ENCODE data around the gene ONECUT1.

Gene ONECUT1

GRCh38 chr15:52799145-52799811 is 9.1 kb upstream of the ONECUT1 start:
- Histone ChIP-seq H3K27ac (no peak overlapping the region), H3K4me3 (no peak overlapping the region), H3K9ac (ENCODE audit: insufficient read length) (no peak overlapping the region), H3K36me3 (ENCODE audit: insufficient read depth, low read length) (no peaks in the 10 kb centered on the region), H3K9me3 (ENCODE audit: low read depth, low read length) (no peaks in the 10 kb centered on the region)
- no peak for TF ChIP-seq POLR2AphosphoS5 (IDR thresholded peaks at IDR 0.05; ENCODE audit: borderline replicate concordance, low read depth, low read length)
- no peak for TF ChIP-seq FOXP2 (optimal IDR thresholded peaks at IDR 0.05; ENCODE audit: control extremely low read depth, extremely low read length, insufficient read depth)
- DNase-seq (ENCODE audit: low read depth, low spot score) = no peak

- TF ChIP-seq FOXP2 (optimal IDR thresholded peaks at IDR 0.05; ENCODE audit: control extremely low read depth, extremely low read length, insufficient read depth) = no peak
- no peak for TF ChIP-seq POLR2AphosphoS5 (IDR thresholded peaks at IDR 0.05; ENCODE audit: borderline replicate concordance, low read depth, low read length)
- no peak for TF ChIP-seq EZH2 (IDR thresholded peaks at IDR 0.05)
- Histone ChIP-seq H3K9ac (ENCODE audit: insufficient read length) (no peak overlapping the region), H3K27ac (no peak overlapping the region), H3K9me3 (ENCODE audit: low read depth, low read length) (no peaks in the 10 kb centered on the region), H3K36me3 (ENCODE audit: insufficient read depth, low read length) (no peaks in the 10 kb centered on the region), H3K4me3 (no peak overlapping the region)
- DNase-seq (ENCODE audit: low read depth, low spot score) = no peak
Measured at GRCh38 chr15:52798529-52799101, 8.5 kb upstream of the ONECUT1 start.

GRCh38 chr15:52797625-52798501 is 7.7 kb upstream of the ONECUT1 start:
- no peak for DNase-seq (ENCODE audit: low read depth, low spot score)
- Histone ChIP-seq H3K36me3 (ENCODE audit: insufficient read depth, low read length) (no peaks in the 10 kb centered on the region), H3K9me3 (ENCODE audit: low read depth, low read length) (no peaks in the 10 kb centered on the region), H3K4me3 (no peak overlapping the region), H3K9ac (ENCODE audit: insufficient read length) (no peak overlapping the region), H3K27ac (no peak overlapping the region)
- TF ChIP-seq POLR2AphosphoS5 (IDR thresholded peaks at IDR 0.05; ENCODE audit: borderline replicate concordance, low read depth, low read length) (no peak), FOXP2 (optimal IDR thresholded peaks at IDR 0.05; ENCODE audit: control extremely low read depth, extremely low read length, insufficient read depth) (no peak), EZH2 (IDR thresholded peaks at IDR 0.05) (peak; percentile 97)

GRCh38 chr15:52796753-52797520 is 6.8 kb upstream of the ONECUT1 start:
- H3K4me3 ChIP-seq = no peak overlapping the region
- H3K36me3 ChIP-seq (ENCODE audit: insufficient read depth, low read length) = no peaks in the 10 kb centered on the region
- no peak for TF ChIP-seq EZH2 (IDR thresholded peaks at IDR 0.05)
- TF ChIP-seq FOXP2 (optimal IDR thresholded peaks at IDR 0.05; ENCODE audit: control extremely low read depth, extremely low read length, insufficient read depth) = no peak
- no peak for TF ChIP-seq POLR2AphosphoS5 (IDR thresholded peaks at IDR 0.05; ENCODE audit: borderline replicate concordance, low read depth, low read length)
- no peak overlapping the region for H3K27ac ChIP-seq
- H3K9ac ChIP-seq (ENCODE audit: insufficient read length) = no peak overlapping the region
- DNase-seq (ENCODE audit: low read depth, low spot score) = no peak
- no peaks in the 10 kb centered on the region for H3K9me3 ChIP-seq (ENCODE audit: low read depth, low read length)

- Histone ChIP-seq H3K9ac (ENCODE audit: insufficient read length) (no peak overlapping the region), H3K27ac (no peak overlapping the region), H3K4me3 (no peak overlapping the region), H3K9me3 (ENCODE audit: low read depth, low read length) (no peaks in the 10 kb centered on the region), H3K36me3 (ENCODE audit: insufficient read depth, low read length) (no peaks in the 10 kb centered on the region)
- TF ChIP-seq EZH2 (IDR thresholded peaks at IDR 0.05) (no peak), POLR2AphosphoS5 (IDR thresholded peaks at IDR 0.05; ENCODE audit: borderline replicate concordance, low read depth, low read length) (no peak), FOXP2 (optimal IDR thresholded peaks at IDR 0.05; ENCODE audit: control extremely low read depth, extremely low read length, insufficient read depth) (no peak)
- no peak for DNase-seq (ENCODE audit: low read depth, low spot score)
Measured at GRCh38 chr15:52796228-52796521, 6.0 kb upstream of the ONECUT1 start.

GRCh38 chr15:52795464-52796227 is 5.5 kb upstream of the ONECUT1 start:
- Histone ChIP-seq H3K9ac (ENCODE audit: insufficient read length) (no peak overlapping the region), H3K36me3 (ENCODE audit: insufficient read depth, low read length) (no peaks in the 10 kb centered on the region), H3K4me3 (no peak overlapping the region), H3K9me3 (ENCODE audit: low read depth, low read length) (no peaks in the 10 kb centered on the region), H3K27ac (no peak overlapping the region)
- TF ChIP-seq FOXP2 (optimal IDR thresholded peaks at IDR 0.05; ENCODE audit: control extremely low read depth, extremely low read length, insufficient read depth) = no peak
- peak; percentile 61 for TF ChIP-seq EZH2 (IDR thresholded peaks at IDR 0.05)
- no peak for DNase-seq (ENCODE audit: low read depth, low spot score)

GRCh38 chr15:52794665-52795463 is 4.7 kb upstream of the ONECUT1 start:
- DNase-seq (ENCODE audit: low read depth, low spot score) = no peak
- TF ChIP-seq EZH2 (IDR thresholded peaks at IDR 0.05) (peak; percentile 84), FOXP2 (optimal IDR thresholded peaks at IDR 0.05; ENCODE audit: control extremely low read depth, extremely low read length, insufficient read depth) (no peak)
- H3K27ac ChIP-seq = no peak overlapping the region
- no peaks in the 10 kb centered on the region for H3K36me3 ChIP-seq (ENCODE audit: insufficient read depth, low read length)
- H3K9me3 ChIP-seq (ENCODE audit: low read depth, low read length) = no peaks in the 10 kb centered on the region
- H3K9ac ChIP-seq (ENCODE audit: insufficient read length) = no peak overlapping the region
- no peak overlapping the region for H3K4me3 ChIP-seq

Measured in SK-N-MC (cell line).